GM10248 (cell line): ENCODE measurements around the gene FLT3.

ENCODE experiments used
- CTCF ChIA-PET: fragments of 300-600 bp; sonication (Branson Sonifier 250); formaldehyde crosslinking; extraction: SDS; loops from one replicate; lab custom pipeline; 2021; ENCODE audit warnings: antibody characterized with exemption; lab: Yijun Ruan, JAX
- POLR2A ChIA-PET: fragments of 350-650 bp; sonication (Branson Sonifier 250); formaldehyde crosslinking; extraction: SDS; loops from one replicate; lab custom pipeline; 2020; ENCODE audit warnings: antibody characterized with exemption; lab: Yijun Ruan, JAX
- DNase-seq: peaks from one replicate; pipeline ENCODE4 v3.0.0; 2012; ENCODE audit errors: extremely low spot score
- CTCF ChIP-seq: IDR thresholded peaks from 2 replicates; pipeline ENCODE4 v1.5.1; 2012; ENCODE audit warnings: mild to moderate bottlenecking, low read depth; ENCODE audit errors: extremely low read depth, missing control alignments, control extremely low read depth

FLT3 gene

DNA sequence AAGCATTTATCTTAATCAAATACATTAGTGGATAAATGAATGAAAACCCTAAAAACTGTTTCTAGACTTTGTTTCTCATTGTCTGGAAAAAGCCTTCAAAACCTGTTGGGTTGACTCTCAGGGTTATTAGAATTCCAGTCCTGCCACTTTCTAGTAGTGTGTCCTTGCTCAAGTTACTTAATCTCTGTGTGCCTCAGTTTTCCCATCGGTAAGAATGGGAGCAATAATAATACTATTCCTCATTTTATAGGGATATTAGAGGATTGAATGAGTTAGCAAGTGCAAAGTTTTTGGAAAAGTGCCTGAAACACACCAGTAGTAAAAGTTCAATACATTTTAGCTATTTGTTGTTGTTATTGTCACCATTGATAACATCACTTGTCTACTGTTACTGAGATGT is 114.8 kb downstream of the FLT3 start:
- CTCF ChIA-PET = interaction anchor here (1.0 to 16.1 kb wide), 12 partner anchors 10 to 1000 kb away, joined by 3 to 404 read pairs (median 26); partner anchors contain the start of gene CDX2
- POLR2A ChIA-PET = no interaction called here
- no peak for DNase-seq
- no peak for TF ChIP-seq CTCF

GRCh38 chr13:27982361-27982760 is 118.0 kb downstream of the FLT3 start:
- DNase-seq = no peak
- TF ChIP-seq CTCF = no peak
- ChIA-PET CTCF (interaction anchor here (1.3 to 16.1 kb wide), 14 partner anchors 7 to 621 kb away, joined by 3 to 404 read pairs (median 16); partner anchors contain the start of gene CDX2), POLR2A (no interaction called here)

- no peak for DNase-seq
- CTCF ChIA-PET = interaction anchor here (1.6 to 16.1 kb wide), 7 partner anchors 19 to 620 kb away, joined by 3 to 404 read pairs (median 10); no protein-coding TSS in a partner anchor
- POLR2A ChIA-PET = no interaction called here
- no peak for TF ChIP-seq CTCF
These were observed 119.2 kb downstream of the FLT3 start for GRCh38 chr13:27981006-27981708.

DNA sequence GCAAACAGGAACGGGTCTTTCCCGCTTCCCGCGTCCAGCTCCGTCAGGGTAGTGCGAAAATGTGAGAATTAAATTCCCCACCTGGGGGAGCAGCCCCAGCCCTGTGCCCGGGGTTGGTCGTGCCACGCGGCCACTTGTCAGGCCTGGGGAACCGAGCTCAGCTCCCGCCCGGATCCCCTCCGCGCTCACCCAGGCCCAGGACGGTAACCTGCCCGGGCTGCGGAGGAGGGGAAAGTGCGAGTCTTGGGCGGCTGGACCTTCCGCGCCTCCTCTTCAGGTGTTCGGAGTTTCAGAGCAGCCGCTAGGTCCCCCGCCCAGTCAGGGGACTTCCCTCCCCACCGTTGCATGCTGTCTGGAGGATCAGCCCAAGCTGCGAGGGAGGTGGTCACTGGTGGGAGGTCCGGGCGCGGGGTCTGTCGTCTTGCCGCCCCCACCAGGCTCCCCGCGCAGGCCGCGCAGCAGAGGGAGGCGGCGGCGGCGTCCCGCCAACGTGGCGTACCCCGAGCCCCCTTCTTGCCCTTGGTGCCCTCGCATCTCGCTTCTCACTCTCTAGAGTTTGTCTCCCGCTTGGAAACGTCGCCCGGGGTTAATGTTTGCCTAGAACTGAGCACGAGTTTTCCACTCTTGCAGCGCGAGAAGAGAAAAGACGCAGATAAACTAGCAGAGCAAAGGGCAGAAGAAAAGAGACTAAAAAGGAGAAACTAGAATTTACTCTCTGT is 119.9 kb downstream of the FLT3 start:
- ChIA-PET CTCF (interaction anchor here (0.9 to 16.1 kb wide), 4 partner anchors 17 to 152 kb away, joined by 3 to 404 read pairs (median 6); no protein-coding TSS in a partner anchor), POLR2A (no interaction called here)
- no peak for TF ChIP-seq CTCF
- no peak for DNase-seq

DNA sequence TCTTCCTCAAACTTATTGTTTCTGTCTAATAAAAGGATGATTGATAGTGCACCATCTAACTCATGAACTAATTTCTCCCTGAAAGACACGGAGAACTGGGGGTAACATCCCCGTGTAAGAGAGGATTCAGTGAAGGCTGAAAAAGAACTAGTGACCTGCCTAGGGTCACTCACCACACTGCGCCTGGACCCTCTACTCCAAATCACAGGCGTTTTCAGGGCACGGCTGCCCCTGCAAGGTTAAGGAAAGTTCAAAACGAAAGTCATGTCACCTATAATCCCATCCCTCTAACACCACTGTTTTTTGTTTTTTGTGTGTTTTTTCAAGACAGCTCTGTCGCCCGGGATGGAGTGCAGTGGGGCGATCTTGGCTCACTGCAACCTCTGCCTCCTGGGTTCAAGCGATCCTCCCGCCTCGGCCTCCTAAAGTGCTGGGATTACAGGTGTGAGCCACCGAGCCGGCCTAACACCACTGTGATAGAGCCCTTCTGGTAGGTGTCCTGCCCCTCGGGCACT is 120.6 kb downstream of the FLT3 start:
- POLR2A ChIA-PET = no interaction called here
- CTCF ChIA-PET = interaction anchor here (0.9 to 16.1 kb wide), 5 partner anchors 18 to 152 kb away, joined by 3 to 404 read pairs (median 7); no protein-coding TSS in a partner anchor
- no peak for DNase-seq
- TF ChIP-seq CTCF = no peak

DNA sequence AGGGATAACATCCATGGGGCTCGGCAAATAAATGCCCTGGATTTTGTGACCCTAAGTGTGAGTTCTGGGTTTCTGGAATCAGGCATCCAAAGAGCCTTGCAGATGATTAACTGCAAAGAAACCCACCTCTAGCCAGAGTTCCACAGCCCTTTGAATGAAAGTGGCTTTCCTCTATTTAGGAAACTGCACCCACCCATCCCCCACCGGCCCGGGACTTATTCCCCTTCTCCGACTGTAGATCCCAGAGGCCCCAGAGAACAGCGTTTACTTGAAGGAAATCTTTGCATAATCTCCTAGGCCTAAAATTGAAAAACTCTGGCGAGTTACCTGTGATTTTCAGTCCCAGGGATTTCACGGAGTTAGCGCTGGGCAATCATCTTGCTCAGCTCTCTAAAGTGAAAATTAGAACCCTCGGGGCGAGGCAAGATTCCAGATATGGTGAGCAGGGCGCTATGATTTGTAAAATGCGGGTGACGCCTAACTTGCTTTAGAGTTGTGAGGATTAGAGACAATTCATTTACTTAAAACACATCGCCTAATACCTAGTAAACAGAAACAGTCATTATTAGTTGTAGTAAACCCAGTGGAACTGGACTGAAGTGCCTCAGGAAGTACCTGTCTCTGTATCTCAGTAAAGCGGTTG is 121.3 kb downstream of the FLT3 start:
- DNase-seq = no peak
- ChIA-PET POLR2A (no interaction called here), CTCF (interaction anchor here (1.8 to 16.1 kb wide), 3 partner anchors 26 to 617 kb away, joined by 5 to 404 read pairs (median 50); no protein-coding TSS in a partner anchor)
- TF ChIP-seq CTCF = no peak
